GM21390 (cell line): ENCODE measurements around the gene GPX5.

Source experiments
- ATAC-seq: cut with Tn5 transposase; IDR thresholded peaks from one replicate; pipeline ENCODE4 v1.9.1; 2021; ENCODE audit not compliant: unreplicated experiment

The GPX5 gene

GRCh38 chr6:28553384-28553985 lies 27.8 kb downstream of the GPX5 start:
- ATAC-seq = no peak

DNA sequence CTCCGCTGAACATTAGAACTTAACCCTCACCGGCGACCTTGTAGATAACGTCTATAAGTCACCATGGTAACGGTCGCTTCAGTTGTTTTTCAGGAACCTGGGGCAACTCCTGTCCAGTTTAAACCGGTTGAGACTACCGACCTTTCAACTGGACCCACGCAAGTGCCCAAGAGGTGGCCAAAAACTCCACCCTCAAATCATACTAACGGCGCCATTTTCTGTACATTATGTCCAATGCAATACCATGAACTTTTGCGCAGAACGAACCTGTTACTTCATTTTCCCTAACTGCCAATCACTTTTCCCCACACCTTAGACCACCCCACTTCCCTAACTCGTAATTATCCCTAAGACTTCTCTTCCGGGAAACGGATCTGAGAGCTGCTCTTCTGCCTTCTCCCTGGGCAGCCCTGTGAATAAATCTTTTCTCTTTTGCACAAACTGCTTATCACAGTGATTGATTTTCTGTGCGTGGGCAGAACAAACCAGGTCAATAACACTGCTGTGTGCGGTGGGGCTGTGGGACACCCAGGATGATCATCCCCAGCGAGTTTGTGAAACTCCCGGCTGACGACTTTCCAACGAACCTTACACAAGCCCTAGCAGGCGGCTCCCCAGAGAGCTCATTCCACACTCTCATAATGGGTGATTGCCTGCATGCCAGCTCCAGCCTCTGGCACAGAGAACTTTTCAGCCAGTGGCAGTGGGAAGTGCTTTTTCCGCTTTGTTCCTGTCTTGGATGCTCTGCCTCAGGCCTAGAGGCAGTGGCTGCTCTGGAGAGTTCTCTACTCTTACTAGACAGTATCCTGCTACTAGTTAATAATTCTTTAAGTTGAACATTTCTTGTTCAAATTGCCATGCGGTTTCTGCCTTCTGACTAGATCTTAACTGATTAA lies 28.6 kb downstream of the GPX5 start:
- ATAC-seq = no peak

DNA sequence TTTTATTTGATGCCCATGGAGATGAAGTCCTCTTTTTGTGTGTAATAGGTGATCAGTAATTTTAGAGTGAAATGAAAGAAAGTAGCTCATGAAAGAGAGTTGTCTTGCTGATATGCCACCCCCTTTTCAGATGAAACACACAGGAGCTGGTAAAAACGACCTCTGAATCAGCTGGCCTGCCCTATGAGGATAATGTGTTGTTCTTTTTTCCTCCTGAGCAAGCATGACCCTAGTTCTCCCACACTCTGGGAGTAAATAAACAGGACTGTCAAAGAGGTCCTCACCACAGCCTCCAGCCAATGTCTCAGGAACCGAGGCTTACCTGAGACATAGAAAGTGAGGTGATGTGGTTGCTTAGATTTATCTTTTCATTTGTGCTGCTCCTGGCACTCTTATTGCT lies 29.5 kb downstream of the GPX5 start:
- ATAC-seq = no peak

- ATAC-seq = no peak
Measured at GRCh38 chr6:28558629-28559028, 32.9 kb downstream of the GPX5 start.

DNA sequence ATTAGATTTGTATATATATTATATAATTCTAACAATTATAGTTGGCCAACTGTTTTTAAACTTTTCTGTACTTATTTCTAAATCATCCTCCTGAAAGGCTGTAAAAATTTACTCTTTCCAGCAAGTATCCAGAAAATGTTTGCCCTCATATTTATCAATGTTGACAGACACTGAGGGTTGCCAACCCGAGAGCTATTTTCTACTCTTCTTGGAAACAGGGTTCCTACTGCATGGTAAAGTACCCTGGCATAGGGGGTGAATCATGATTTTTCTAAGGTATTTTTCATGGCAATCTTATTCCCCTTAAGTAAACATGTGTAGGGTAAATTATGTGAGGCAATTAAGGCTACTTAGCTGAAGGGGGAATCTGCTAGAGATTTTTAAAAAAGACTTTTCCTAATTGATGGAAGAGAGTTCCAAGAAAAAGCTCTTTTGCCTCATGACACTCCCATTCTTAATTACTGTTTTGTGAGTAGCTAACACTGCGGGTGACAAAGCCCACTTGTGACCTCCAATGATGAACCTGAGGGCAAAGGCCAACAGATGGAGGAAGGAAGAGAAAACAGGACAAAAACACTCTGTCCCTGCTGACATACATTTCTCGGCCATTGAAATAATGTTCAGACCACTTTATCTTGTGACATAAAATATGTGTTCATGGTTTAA lies 37.9 kb downstream of the GPX5 start:
- ATAC-seq = no peak

DNA sequence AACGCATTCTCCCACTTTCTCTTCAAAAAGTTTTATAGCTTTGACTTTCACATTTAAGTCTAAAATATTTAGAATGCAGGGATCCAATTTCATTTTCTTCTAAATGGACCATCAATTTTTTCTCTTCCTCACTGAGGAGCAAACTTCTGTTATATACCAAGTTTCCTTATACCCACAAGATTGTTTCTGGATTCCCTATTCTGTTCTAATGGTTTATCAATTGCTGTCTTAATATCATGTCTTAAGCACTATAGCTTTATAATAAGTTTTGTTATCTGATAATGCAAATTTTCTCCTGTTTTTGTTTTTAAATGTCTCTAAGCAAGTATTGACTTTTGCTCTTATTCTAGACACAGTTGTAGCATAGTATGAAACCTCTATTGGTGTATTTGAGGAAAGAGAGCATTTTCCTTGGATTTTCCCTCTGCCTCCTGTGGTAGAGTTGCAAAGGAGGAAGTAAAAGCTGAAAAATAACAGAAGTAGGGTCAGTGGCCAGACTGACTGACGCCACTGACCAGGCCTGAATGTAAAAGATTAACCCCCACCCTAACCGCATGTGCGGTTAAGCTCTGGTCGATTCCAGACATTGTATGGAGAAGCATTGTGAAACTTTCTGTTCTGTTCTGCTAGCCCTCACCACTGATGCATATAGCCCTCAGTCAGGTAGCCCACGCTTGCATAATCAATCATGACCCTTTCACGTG lies 40.3 kb downstream of the GPX5 start:
- ATAC-seq = no peak

DNA sequence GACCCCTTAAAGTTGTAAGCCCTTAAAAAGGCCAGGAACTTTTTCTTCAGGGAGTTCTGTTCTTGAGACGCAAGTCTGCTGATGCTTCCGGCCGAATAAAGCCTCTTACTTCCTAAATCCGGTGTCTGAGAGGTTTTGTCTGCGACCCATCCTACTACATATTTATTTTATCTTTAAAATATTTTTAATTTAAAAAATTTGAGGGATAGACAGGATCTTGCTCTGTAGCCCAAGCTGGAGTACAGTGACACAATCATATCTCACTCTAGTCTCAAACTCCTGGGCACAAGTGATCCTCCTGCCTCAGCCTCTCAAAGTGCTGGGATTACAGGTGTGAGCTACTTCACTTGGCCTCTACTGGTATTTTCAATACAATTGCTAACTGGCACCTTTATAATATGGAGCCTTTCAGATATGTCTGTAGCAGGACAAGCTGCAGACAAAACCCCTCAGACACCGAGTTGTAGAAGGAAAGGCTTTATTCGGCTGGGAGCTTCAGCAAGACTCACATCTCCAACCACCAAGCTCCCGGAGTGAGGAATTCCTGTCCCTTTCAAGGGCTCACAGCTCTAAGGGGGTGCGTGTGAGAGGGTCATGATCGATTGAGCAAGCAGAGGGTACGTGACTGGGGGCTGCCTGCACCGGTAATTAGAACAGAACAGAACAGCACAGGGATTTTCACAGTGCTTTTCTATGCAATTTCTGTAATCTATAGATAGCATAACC lies 41.0 kb downstream of the GPX5 start:
- ATAC-seq = no peak

DNA sequence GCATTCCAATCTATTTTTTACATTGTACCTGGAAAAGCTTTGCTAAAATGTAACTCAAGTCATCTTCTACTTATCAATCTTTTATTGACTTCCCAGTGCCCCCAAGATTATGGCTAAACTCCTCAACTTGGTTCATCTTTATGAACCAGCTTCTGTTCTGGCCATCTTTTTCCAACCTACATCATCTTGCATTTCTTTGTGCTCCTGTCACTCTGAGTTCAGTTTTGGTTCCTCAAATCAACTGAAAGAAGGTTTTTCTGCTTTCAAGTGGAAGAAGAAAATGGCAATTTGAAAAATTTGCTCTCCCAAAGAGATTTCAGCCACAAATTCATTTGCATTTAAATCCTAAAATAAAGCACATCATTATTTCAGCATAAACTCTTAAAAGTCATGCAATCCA lies 41.8 kb downstream of the GPX5 start:
- ATAC-seq = no peak

GRCh38 chr6:28568515-28569108 lies 42.9 kb downstream of the GPX5 start:
- ATAC-seq = no peak

DNA sequence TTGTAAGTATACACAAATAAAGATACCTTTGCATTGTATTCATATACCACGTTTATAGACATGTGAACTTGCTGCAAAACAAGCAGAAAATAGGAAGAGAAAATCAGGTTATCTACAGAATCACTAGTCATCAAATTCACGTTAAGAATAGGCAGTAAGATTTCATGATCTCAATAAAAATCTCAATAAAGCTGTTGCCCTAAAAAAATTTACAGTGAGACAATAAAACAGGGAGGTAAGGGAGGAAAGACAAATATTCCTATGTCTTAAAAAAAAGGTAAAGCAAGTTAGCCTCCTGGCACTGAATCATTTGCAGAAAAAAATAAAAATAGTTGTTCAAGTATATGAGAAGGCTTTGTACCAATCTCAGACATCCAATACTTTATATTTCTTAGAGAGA lies 44.1 kb downstream of the GPX5 start:
- no peak for ATAC-seq

DNA sequence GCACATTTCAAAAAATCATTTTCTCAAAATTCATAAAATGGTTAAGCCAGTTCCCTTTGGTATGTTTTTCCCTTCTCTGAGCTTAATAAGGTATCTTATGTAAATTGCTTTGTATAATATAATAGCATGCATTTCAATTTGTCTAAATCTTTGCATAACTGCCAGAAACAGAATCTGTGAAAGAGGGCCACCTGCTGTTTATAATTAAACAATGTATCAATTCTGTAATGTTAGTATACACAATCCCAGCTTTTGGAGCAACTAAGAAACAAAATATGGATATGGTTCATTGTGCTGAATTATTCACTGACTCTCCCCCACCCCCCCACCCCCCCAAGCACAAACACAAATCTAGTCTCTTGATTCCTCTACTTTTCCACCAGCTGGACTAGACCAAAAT lies 54.8 kb downstream of the GPX5 start:
- ATAC-seq = no peak

GRCh38 chr6:28583463-28583862 lies 57.8 kb downstream of the GPX5 start:
- ATAC-seq = no peak
